Middle frontal gyrus (tissue), 1 donor: ENCODE results near the gene CD300C.
"Not testable (repeated sequence)": the region's sequence is repeated elsewhere in the genome, so short reads cannot be mapped to it uniquely, and the experiment has no call there.

Experiments used
- DNase-seq: peaks from one replicate; pipeline ENCODE4 v3.0.0-alpha.2; 2015; ENCODE audit warnings: low spot score; ENCODE audit errors: extremely low spot score

CD300C gene

GRCh38 chr17:74545843-74546230 is at the start of gene CD300C:
TSS of gene CD300C (minus strand) at chr17:74546115. CDS start at chr17:74545782, 333 bp downstream.
- DNase-seq = no peak

GRCh38 chr17:74595037-74595750 is 49.3 kb upstream of the CD300C start:
- no peak for DNase-seq

- no peak for DNase-seq
Observed at GRCh38 chr17:74592087-74592990, 46.4 kb upstream of the CD300C start, which contains the start of gene CD300LD. TSS of gene CD300LD (minus strand) at chr17:74592283. CDS start at chr17:74592202, 81 bp downstream.

- DNase-seq = no peak
Observed at GRCh38 chr17:74591503-74591902, 45.6 kb upstream of the CD300C start.

- DNase-seq = no peak
Observed at GRCh38 chr17:74585711-74586110, 39.8 kb upstream of the CD300C start.

- DNase-seq = no peak
Observed at GRCh38 chr17:74584292-74585060, 38.6 kb upstream of the CD300C start.

- DNase-seq = no peak
Observed at GRCh38 chr17:74582633-74583032, 36.7 kb upstream of the CD300C start.

GRCh38 chr17:74579900-74580299 is 34.0 kb upstream of the CD300C start:
- no peak for DNase-seq

- DNase-seq = no peak
Observed at GRCh38 chr17:74578979-74579378, 33.1 kb upstream of the CD300C start.

GRCh38 chr17:74574489-74575142 is 28.7 kb upstream of the CD300C start:
- DNase-seq = no peak

GRCh38 chr17:74573635-74574034 is 27.7 kb upstream of the CD300C start:
- not testable (repeated sequence) for DNase-seq

GRCh38 chr17:74573169-74573568 is 27.3 kb upstream of the CD300C start:
- DNase-seq = no peak

GRCh38 chr17:74571621-74572270 is 25.8 kb upstream of the CD300C start:
- DNase-seq = no peak

GRCh38 chr17:74569020-74570003 is 23.4 kb upstream of the CD300C start:
- DNase-seq = no peak

GRCh38 chr17:74568106-74568873 is 22.4 kb upstream of the CD300C start:
- DNase-seq = no peak

- no peak for DNase-seq
Observed at GRCh38 chr17:74567397-74567796, 21.5 kb upstream of the CD300C start, which contains the start of gene CD300H. TSS of gene CD300H (minus strand) at chr17:74567509.

GRCh38 chr17:74566132-74566753 is 20.3 kb upstream of the CD300C start:
- DNase-seq = no peak

- DNase-seq = no peak
Observed at GRCh38 chr17:74565126-74565525, 19.2 kb upstream of the CD300C start.
